HG03139 (cell line): ENCODE measurements around the gene CPNE7.
"Not testable (repeated sequence)": the region's sequence is repeated elsewhere in the genome, so short reads cannot be mapped to it uniquely, and the experiment has no call there.

Experiments
- ATAC-seq: cut with Tn5 transposase; IDR thresholded peaks from one replicate; pipeline ENCODE4 v1.9.1; 2021; ENCODE audit not compliant: unreplicated experiment

Gene CPNE7

GRCh38 chr16:89582614-89583196, 7.1 kb downstream of the CPNE7 start:
- ATAC-seq, result no peak

- ATAC-seq, result no peak
These were observed 7.8 kb downstream of the CPNE7 start for GRCh38 chr16:89583197-89583894.

GRCh38 chr16:89583895-89584644, 8.5 kb downstream of the CPNE7 start:
- ATAC-seq, result no peak

GRCh38 chr16:89584768-89585549, 9.4 kb downstream of the CPNE7 start:
- no peak for ATAC-seq

GRCh38 chr16:89586218-89586617, 10.7 kb downstream of the CPNE7 start:
- no peak for ATAC-seq

GRCh38 chr16:89586853-89587252, 11.3 kb downstream of the CPNE7 start:
- ATAC-seq, result no peak

GRCh38 chr16:89587676-89588075, 12.1 kb downstream of the CPNE7 start:
- ATAC-seq, result not testable (repeated sequence)

- no peak for ATAC-seq
These were observed 13.0 kb downstream of the CPNE7 start for GRCh38 chr16:89588413-89589109.

- ATAC-seq, result no peak
These were observed 13.8 kb downstream of the CPNE7 start for GRCh38 chr16:89589241-89589926.

GRCh38 chr16:89593841-89594240, 18.3 kb downstream of the CPNE7 start:
- no peak for ATAC-seq

- no peak for ATAC-seq
These were observed 19.9 kb downstream of the CPNE7 start for GRCh38 chr16:89595330-89596060.

- no peak for ATAC-seq
These were observed 20.6 kb downstream of the CPNE7 start for GRCh38 chr16:89596061-89596689.

- ATAC-seq, result no peak
These were observed 21.5 kb downstream of the CPNE7 start for GRCh38 chr16:89596957-89597649.

- ATAC-seq, result no peak
These were observed 22.6 kb downstream of the CPNE7 start for GRCh38 chr16:89598199-89598598.

GRCh38 chr16:89599451-89599858, 23.9 kb downstream of the CPNE7 start:
- no peak for ATAC-seq

- no peak for ATAC-seq
These were observed 24.3 kb downstream of the CPNE7 start for GRCh38 chr16:89599902-89600301.

GRCh38 chr16:89600427-89600826, 24.9 kb downstream of the CPNE7 start:
- no peak for ATAC-seq

- no peak for ATAC-seq
These were observed 25.4 kb downstream of the CPNE7 start for GRCh38 chr16:89600956-89601355.

- ATAC-seq, result no peak
These were observed 26.3 kb downstream of the CPNE7 start for GRCh38 chr16:89601906-89602272.
